HEK293 (cell line): ENCODE measurements around the gene TMEM220.

ENCODE experiments used
- CTCF ChIA-PET: fragments of 350-600 bp; formaldehyde crosslinking; extraction: SDS; loops from one replicate; lab custom pipeline; 2021; ENCODE audit warnings: antibody characterized with exemption; lab: Yijun Ruan, JAX
- POLR2A ChIA-PET: fragments of 300-600 bp; formaldehyde crosslinking; extraction: SDS; loops from one replicate; lab custom pipeline; 2020; ENCODE audit warnings: antibody characterized with exemption, inconsistent platforms; lab: Yijun Ruan, JAX
- H3K27ac ChIP-seq: fragments of 200-500 bp; sonication (Bioruptor generic); 2 replicates; pipeline ENCODE4 v1.5.1; 2014; ENCODE audit warnings: low read depth, low read length, control low read depth, inconsistent platforms; ENCODE audit errors: extremely low read depth
- H3K36me3 ChIP-seq, 2 experiments: fragments of 200-500 bp in 1 of 2; sonication (Bioruptor generic) in 1 of 2; 1 replicate in 1 of 2; 2 replicates in 1 of 2; pipeline ENCODE4 v1.5.1; 2014 to 2017; ENCODE audit warnings: inconsistent platforms in 2 of 2, low read length in 2 of 2; ENCODE audit not compliant: control insufficient read depth in 2 of 2, insufficient read depth in 1 of 2
- H3K4me1 ChIP-seq: fragments of 200-500 bp; sonication (Bioruptor generic); 2 replicates; pipeline ENCODE4 v1.5.1; 2014; ENCODE audit warnings: mild to moderate bottlenecking, low read length, inconsistent platforms; ENCODE audit not compliant: control insufficient read depth, insufficient read depth
- H3K4me3 ChIP-seq: 2 replicates; pipeline ENCODE4 v1.5.1; 2011; ENCODE audit warnings: low read depth, mild to moderate bottlenecking, control low read depth, low read length, moderate library complexity
- H3K9me3 ChIP-seq: fragments of 200-500 bp; sonication (Bioruptor generic); 2 replicates; pipeline ENCODE4 v1.5.1; 2014; ENCODE audit warnings: low read depth, low read length, inconsistent platforms; ENCODE audit not compliant: control insufficient read depth, insufficient read depth
- GLI2 ChIP-seq: fragments of 450-650 bp; formaldehyde crosslinking; IDR thresholded peaks from 2 replicates; pipeline ENCODE4; 2017; ENCODE audit warnings: missing biosample characterization, missing genetic modification characterization, low read depth, borderline replicate concordance
- KLF7 ChIP-seq: fragments of 450-650 bp; formaldehyde crosslinking; IDR thresholded peaks from 2 replicates; pipeline ENCODE4 v1.5.1; 2016; ENCODE audit warnings: missing biosample characterization, missing genetic modification characterization, borderline replicate concordance
- PRDM1 ChIP-seq: fragments of 450-650 bp; formaldehyde crosslinking; IDR thresholded peaks from 2 replicates; pipeline ENCODE4; 2016; ENCODE audit warnings: missing biosample characterization, missing genetic modification characterization
- SP7 ChIP-seq: fragments of 450-650 bp; formaldehyde crosslinking; IDR thresholded peaks from 2 replicates; pipeline ENCODE4 v1.5.1; 2016; ENCODE audit warnings: missing biosample characterization, missing genetic modification characterization
- ZBTB26 ChIP-seq: fragments of 450-650 bp; formaldehyde crosslinking; optimal IDR thresholded peaks from 2 replicates; pipeline ENCODE3; 2016; ENCODE audit warnings: missing biosample characterization, mild to moderate bottlenecking, missing genetic modification characterization
- ZBTB8A ChIP-seq: fragments of 450-650 bp; formaldehyde crosslinking; IDR thresholded peaks from 2 replicates; pipeline ENCODE4 v1.5.1; 2016; ENCODE audit warnings: missing biosample characterization, missing genetic modification characterization
- ZIC2 ChIP-seq: fragments of 450-650 bp; formaldehyde crosslinking; IDR thresholded peaks from 2 replicates; pipeline ENCODE4 v1.5.1; 2016; ENCODE audit warnings: missing biosample characterization, missing genetic modification characterization
- ZNF10 ChIP-seq: fragments of 450-650 bp; formaldehyde crosslinking; IDR thresholded peaks from 2 replicates; pipeline ENCODE4 v1.5.1; 2017; ENCODE audit warnings: missing biosample characterization, missing genetic modification characterization
- ZNF169 ChIP-seq: fragments of 450-650 bp; formaldehyde crosslinking; IDR thresholded peaks from 2 replicates; pipeline ENCODE4 v1.5.1; 2016; ENCODE audit warnings: missing biosample characterization, missing genetic modification characterization
- ZNF18 ChIP-seq: fragments of 450-650 bp; formaldehyde crosslinking; IDR thresholded peaks from 2 replicates; pipeline ENCODE4 v1.5.1; 2016; ENCODE audit warnings: missing biosample characterization, missing genetic modification characterization
- ZNF24 ChIP-seq: fragments of 450-650 bp; formaldehyde crosslinking; IDR thresholded peaks from 2 replicates; pipeline ENCODE4 v1.5.1; 2016; ENCODE audit warnings: missing biosample characterization, missing genetic modification characterization
- ZNF292 ChIP-seq: fragments of 450-650 bp; formaldehyde crosslinking; IDR thresholded peaks from 2 replicates; pipeline ENCODE4 v1.5.1; 2016; ENCODE audit warnings: low read depth, missing biosample characterization, missing genetic modification characterization, borderline replicate concordance
- ZNF391 ChIP-seq: fragments of 450-650 bp; formaldehyde crosslinking; IDR thresholded peaks from 2 replicates; pipeline ENCODE4 v1.5.1; 2016; ENCODE audit warnings: low read depth, missing biosample characterization, missing genetic modification characterization, borderline replicate concordance
- ZNF513 ChIP-seq: fragments of 450-650 bp; IDR thresholded peaks from 2 replicates; pipeline ENCODE4 v1.5.1; 2018; ENCODE audit warnings: missing biosample characterization, missing genetic modification characterization
- ZNF549 ChIP-seq: fragments of 450-650 bp; IDR thresholded peaks from 2 replicates; pipeline ENCODE4 v1.5.1; 2018; ENCODE audit warnings: missing biosample characterization, missing genetic modification characterization, mild to moderate bottlenecking, inconsistent platforms, moderate library complexity
- ZNF600 ChIP-seq: fragments of 450-650 bp; formaldehyde crosslinking; IDR thresholded peaks from 2 replicates; pipeline ENCODE4 v1.5.1; 2016; ENCODE audit warnings: missing biosample characterization, missing genetic modification characterization
- ZNF670 ChIP-seq: fragments of 450-650 bp; formaldehyde crosslinking; IDR thresholded peaks from 2 replicates; pipeline ENCODE4 v1.5.1; 2016; ENCODE audit warnings: missing biosample characterization, missing genetic modification characterization, low read depth
- ZNF747 ChIP-seq: fragments of 450-650 bp; formaldehyde crosslinking; IDR thresholded peaks from 2 replicates; pipeline ENCODE4 v1.5.1; 2016; ENCODE audit warnings: missing biosample characterization, missing genetic modification characterization
- ZNF837 ChIP-seq: fragments of 450-650 bp; formaldehyde crosslinking; IDR thresholded peaks from 2 replicates; pipeline ENCODE4 v1.5.1; 2016; ENCODE audit warnings: missing biosample characterization, missing genetic modification characterization
- TF ChIP-seq, protein P1 (sequence below): fragments of 450-650 bp; formaldehyde crosslinking; conservative IDR thresholded peaks from 2 replicates; pipeline ENCODE4 v1.5.1; 2016; ENCODE audit warnings: low read depth, missing biosample characterization, missing genetic modification characterization

The TMEM220 gene

DNA sequence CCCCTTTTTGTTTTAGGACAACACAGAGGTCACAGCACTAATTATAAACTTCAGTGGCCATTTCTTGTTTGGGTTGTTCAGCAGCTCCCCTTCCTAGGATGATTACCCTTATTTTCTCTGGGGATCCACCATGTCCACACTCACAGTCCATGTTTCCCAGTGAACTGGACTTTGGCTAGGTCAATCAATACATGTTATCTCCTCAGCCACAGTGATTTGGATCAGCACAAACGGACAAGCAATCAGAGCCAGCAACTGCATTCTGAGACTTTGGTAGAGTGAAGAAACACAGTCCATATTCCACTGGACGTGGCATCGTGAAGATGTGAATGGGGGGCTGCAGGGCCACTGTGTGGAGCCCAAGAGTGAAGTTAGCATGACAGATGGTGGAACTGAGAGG is 4.6 kb downstream of the TMEM220 start:
- POLR2A ChIA-PET, result no interaction called here
- no peaks in the 10 kb centered on the region; the same call in 1 of the 2 replicates for H3K4me1 ChIP-seq
- no peak overlapping the region for H3K27ac ChIP-seq
- H3K9me3 ChIP-seq, result no peaks in the 10 kb centered on the region
- no peak overlapping the region for H3K4me3 ChIP-seq
- H3K36me3 ChIP-seq, result no peaks in the 10 kb centered on the region
- TF ChIP-seq, protein P1, sequence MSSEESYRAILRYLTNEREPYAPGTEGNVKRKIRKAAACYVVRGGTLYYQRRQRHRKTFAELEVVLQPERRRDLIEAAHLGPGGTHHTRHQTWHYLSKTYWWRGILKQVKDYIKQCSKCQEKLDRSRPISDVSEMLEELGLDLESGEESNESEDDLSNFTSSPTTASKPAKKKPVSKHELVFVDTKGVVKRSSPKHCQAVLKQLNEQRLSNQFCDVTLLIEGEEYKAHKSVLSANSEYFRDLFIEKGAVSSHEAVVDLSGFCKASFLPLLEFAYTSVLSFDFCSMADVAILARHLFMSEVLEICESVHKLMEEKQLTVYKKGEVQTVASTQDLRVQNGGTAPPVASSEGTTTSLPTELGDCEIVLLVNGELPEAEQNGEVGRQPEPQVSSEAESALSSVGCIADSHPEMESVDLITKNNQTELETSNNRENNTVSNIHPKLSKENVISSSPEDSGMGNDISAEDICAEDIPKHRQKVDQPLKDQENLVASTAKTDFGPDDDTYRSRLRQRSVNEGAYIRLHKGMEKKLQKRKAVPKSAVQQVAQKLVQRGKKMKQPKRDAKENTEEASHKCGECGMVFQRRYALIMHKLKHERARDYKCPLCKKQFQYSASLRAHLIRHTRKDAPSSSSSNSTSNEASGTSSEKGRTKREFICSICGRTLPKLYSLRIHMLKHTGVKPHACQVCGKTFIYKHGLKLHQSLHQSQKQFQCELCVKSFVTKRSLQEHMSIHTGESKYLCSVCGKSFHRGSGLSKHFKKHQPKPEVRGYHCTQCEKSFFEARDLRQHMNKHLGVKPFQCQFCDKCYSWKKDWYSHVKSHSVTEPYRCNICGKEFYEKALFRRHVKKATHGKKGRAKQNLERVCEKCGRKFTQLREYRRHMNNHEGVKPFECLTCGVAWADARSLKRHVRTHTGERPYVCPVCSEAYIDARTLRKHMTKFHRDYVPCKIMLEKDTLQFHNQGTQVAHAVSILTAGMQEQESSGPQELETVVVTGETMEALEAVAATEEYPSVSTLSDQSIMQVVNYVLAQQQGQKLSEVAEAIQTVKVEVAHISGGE (tag by site-specific recombination), result no peak
- TF ChIP-seq ZNF18 (tag by site-specific recombination) (no peak), ZNF10 (tag by site-specific recombination) (no peak), ZNF549 (tag by site-specific recombination) (no peak), PRDM1 (tag by site-specific recombination) (no peak), ZNF169 (tag by site-specific recombination) (no peak), GLI2 (no peak), SP7 (tag by site-specific recombination) (no peak), ZNF747 (no peak), ZNF670 (tag by site-specific recombination) (no peak)
- CTCF ChIA-PET, result interaction anchor here (0.6 to 3.7 kb wide), 3 partner anchors 12 to 49 kb away, joined by 4 to 17 read pairs (median 4); no protein-coding TSS in a partner anchor

DNA sequence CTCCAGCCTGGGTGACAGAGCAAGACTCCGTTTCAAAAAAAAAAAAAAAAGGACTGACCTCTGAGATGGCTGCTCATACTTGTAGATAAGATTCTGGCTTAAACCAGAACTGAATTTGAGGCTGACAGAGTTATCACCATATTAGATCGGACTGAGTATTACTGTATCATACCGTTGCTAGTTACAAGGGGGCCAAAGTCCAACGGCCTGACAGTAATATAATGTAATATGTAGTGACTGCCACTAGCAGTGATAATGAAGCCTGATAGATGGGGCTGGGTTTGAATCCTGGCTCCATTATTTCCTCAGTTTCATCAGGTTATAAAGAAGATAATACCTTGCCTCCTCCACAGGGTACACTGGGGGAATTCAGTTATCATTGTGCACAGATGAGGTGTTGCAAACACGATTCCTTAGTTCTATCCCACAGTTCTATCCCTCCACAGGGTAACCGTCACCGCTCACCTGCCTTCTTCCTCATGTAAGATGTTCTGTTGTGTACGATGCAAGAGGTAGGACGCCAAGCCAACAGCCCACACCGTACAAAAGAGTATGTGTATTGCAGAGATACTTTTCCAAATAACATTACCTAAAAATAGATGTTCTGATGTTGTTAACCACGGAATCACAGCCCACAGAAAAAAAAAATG is 5.2 kb downstream of the TMEM220 start:
- no peak overlapping the region for H3K27ac ChIP-seq
- H3K4me1 ChIP-seq, result no peaks in the 10 kb centered on the region; the same call in 1 of the 2 replicates
- no peak overlapping the region for H3K4me3 ChIP-seq
- ChIA-PET POLR2A (interaction anchor here (0.6 kb wide), 1 partner anchor 50 kb away, joined by 3 read pairs; no protein-coding TSS in a partner anchor), CTCF (interaction anchor here (0.6 to 3.7 kb wide), 2 partner anchors 12 to 49 kb away, joined by 4 to 17 read pairs; no protein-coding TSS in a partner anchor)
- no peaks in the 10 kb centered on the region for H3K9me3 ChIP-seq
- TF ChIP-seq ZNF837 (tag by site-specific recombination), result no peak
- TF ChIP-seq ZBTB26 (tag by site-specific recombination), result no peak
- no peak for TF ChIP-seq ZBTB8A (tag by site-specific recombination)
- no peaks in the 10 kb centered on the region for H3K36me3 ChIP-seq

DNA sequence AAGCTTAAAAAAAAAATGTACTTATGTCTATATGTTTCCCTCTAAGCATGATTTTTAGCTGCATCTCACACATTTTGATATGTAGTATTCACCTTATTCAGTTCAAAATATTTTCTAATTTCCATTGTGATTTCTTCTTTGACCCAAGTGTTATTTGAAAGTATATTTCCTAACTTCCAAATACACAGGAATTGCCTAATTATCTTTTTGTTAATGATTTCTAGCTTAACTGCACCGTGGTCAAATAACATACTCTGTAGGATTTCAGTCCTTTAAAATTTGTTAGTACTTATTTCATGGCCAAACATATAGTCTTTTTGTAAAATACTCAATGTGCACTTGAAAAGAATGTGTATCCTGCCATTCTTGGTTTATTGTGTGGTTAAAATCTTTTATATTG is 11.3 kb downstream of the TMEM220 start:
- no peaks in the 10 kb centered on the region for H3K9me3 ChIP-seq
- POLR2A ChIA-PET, result no interaction called here
- H3K4me3 ChIP-seq, result no peak overlapping the region
- peaks cover 0 to 1% of the 10 kb centered on the region in 2 experiments; a peak in 1 of 3 replicates for H3K36me3 ChIP-seq
- no peaks in the 10 kb centered on the region for H3K4me1 ChIP-seq
- CTCF ChIA-PET, result interaction anchor here (1.0 to 2.8 kb wide), 3 partner anchors 18 to 87 kb away, joined by 3 to 22 read pairs (median 9); no protein-coding TSS in a partner anchor
- no peak overlapping the region for H3K27ac ChIP-seq
- TF ChIP-seq KLF7, result no peak
- no peak for TF ChIP-seq ZIC2
- no peak for TF ChIP-seq ZNF391 (tag by site-specific recombination)
- no peak for TF ChIP-seq ZNF600 (tag by site-specific recombination)
- TF ChIP-seq ZNF24 (tag by site-specific recombination), result no peak
- TF ChIP-seq ZNF169 (tag by site-specific recombination), result no peak
- no peak for TF ChIP-seq ZNF513 (tag by site-specific recombination)
- TF ChIP-seq ZNF292 (tag by site-specific recombination), result no peak
